HG03175 (cell line): ENCODE measurements around the gene KRTAP10-5.
"Not testable (repeated sequence)": the region's sequence is repeated elsewhere in the genome, so short reads cannot be mapped to it uniquely, and the experiment has no call there.

ENCODE experiments used
- ATAC-seq: cut with Tn5 transposase; IDR thresholded peaks from one replicate; pipeline ENCODE4 v1.9.1; 2021; ENCODE audit warnings: mild to moderate bottlenecking, moderate library complexity; ENCODE audit not compliant: unreplicated experiment

The KRTAP10-5 gene

GRCh38 chr21:44571844-44572782 lies 8.3 kb downstream of the KRTAP10-5 start:
- ATAC-seq: no peak

GRCh38 chr21:44571296-44571695 lies 9.1 kb downstream of the KRTAP10-5 start:
- no peak for ATAC-seq

GRCh38 chr21:44569861-44570517 lies 10.4 kb downstream of the KRTAP10-5 start:
- no peak for ATAC-seq

- ATAC-seq: no peak
Observed at GRCh38 chr21:44568667-44569556, 11.5 kb downstream of the KRTAP10-5 start.

- no peak for ATAC-seq
Observed at GRCh38 chr21:44568261-44568660, 12.1 kb downstream of the KRTAP10-5 start.

- no peak for ATAC-seq
Observed at GRCh38 chr21:44567481-44568171, 12.8 kb downstream of the KRTAP10-5 start.

- no peak for ATAC-seq
Observed at GRCh38 chr21:44566403-44566802, 14.0 kb downstream of the KRTAP10-5 start.

GRCh38 chr21:44564886-44565598 lies 15.4 kb downstream of the KRTAP10-5 start:
- ATAC-seq: no peak

- no peak for ATAC-seq
Observed at GRCh38 chr21:44564099-44564498, 16.3 kb downstream of the KRTAP10-5 start.

GRCh38 chr21:44558695-44559094 lies 21.7 kb downstream of the KRTAP10-5 start, which contains the start of gene KRTAP10-3:
TSS of gene KRTAP10-3 (minus strand) at chr21:44558795. CDS start at chr21:44558715, 80 bp downstream.
- ATAC-seq: no peak

GRCh38 chr21:44558329-44558675 lies 22.1 kb downstream of the KRTAP10-5 start:
- ATAC-seq: not testable (repeated sequence)

GRCh38 chr21:44557491-44558328 lies 22.7 kb downstream of the KRTAP10-5 start:
- no peak for ATAC-seq

- no peak for ATAC-seq
Observed at GRCh38 chr21:44556879-44557278, 23.5 kb downstream of the KRTAP10-5 start.

- no peak for ATAC-seq
Observed at GRCh38 chr21:44555200-44555875, 25.1 kb downstream of the KRTAP10-5 start.

- ATAC-seq: no peak
Observed at GRCh38 chr21:44552681-44553080, 27.7 kb downstream of the KRTAP10-5 start.

GRCh38 chr21:44552136-44552535 lies 28.3 kb downstream of the KRTAP10-5 start:
- no peak for ATAC-seq

GRCh38 chr21:44551340-44551961 lies 29.0 kb downstream of the KRTAP10-5 start, which contains the start of gene KRTAP10-2:
TSS of gene KRTAP10-2 (minus strand) at chr21:44551505. CDS start at chr21:44551458, 47 bp downstream.
- ATAC-seq: no peak

GRCh38 chr21:44550807-44551206 lies 29.6 kb downstream of the KRTAP10-5 start:
- no peak for ATAC-seq
